SK-N-SH treated with all-trans-retinoic acid at 6 μM for 48 hours (cell line): ENCODE data around the gene CDCA7L.
"Not testable (repeated sequence)": the region's sequence is repeated elsewhere in the genome, so short reads cannot be mapped to it uniquely, and the experiment has no call there.

Experiments used
- ATAC-seq: fragments of 200-7000 bp; cut with Tn5 transposase; 3 replicates; pipeline ENCODE4 v1.9.1; 2020; ENCODE audit warnings: mild to moderate bottlenecking, moderate library complexity
- ARNTL ChIP-seq: fragments of 450-650 bp; formaldehyde crosslinking; IDR thresholded peaks from 2 replicates; pipeline ENCODE4 v1.5.0; 2020; ENCODE audit warnings: low read depth, mild to moderate bottlenecking, moderate library complexity, borderline replicate concordance
- BACH2 ChIP-seq: fragments of 250-450 bp; sonication (Bioruptor Pico); IDR thresholded peaks from 2 replicates; pipeline ENCODE4 v1.9.0; 2021; ENCODE audit warnings: mild to moderate bottlenecking, borderline replicate concordance
- ESRRG ChIP-seq: fragments of 250-450 bp; sonication (Bioruptor Pico); IDR thresholded peaks from 2 replicates; pipeline ENCODE4 v1.6.1; 2021; ENCODE audit warnings: mild to moderate bottlenecking
- GLIS3 ChIP-seq: fragments of 250-450 bp; sonication (Bioruptor Pico); IDR thresholded peaks from 2 replicates; pipeline ENCODE4 v1.5.0; 2020; ENCODE audit warnings: mild to moderate bottlenecking, moderate library complexity
- ISL1 ChIP-seq: fragments of 250-450 bp; sonication (Bioruptor Pico); IDR thresholded peaks from 2 replicates; pipeline ENCODE4 v2.1.2; 2022; ENCODE audit warnings: mild to moderate bottlenecking, moderate library complexity
- OSR1 ChIP-seq: fragments of 250-450 bp; sonication (Bioruptor Pico); IDR thresholded peaks from 2 replicates; pipeline ENCODE4 v1.8.0; 2022; ENCODE audit warnings: moderate library complexity, mild to moderate bottlenecking, inconsistent platforms
- PPARA ChIP-seq: fragments of 250-450 bp; sonication (Bioruptor Pico); IDR thresholded peaks from 2 replicates; pipeline ENCODE4 v1.5.0; 2020; ENCODE audit warnings: mild to moderate bottlenecking, borderline replicate concordance
- SNAI2 ChIP-seq: fragments of 250-450 bp; sonication (Bioruptor Pico); IDR thresholded peaks from 2 replicates; pipeline ENCODE4 v1.5.0; 2020; ENCODE audit warnings: mild to moderate bottlenecking, moderate library complexity
- TCF4 ChIP-seq: fragments of 250-450 bp; sonication (Bioruptor Pico); IDR thresholded peaks from 2 replicates; pipeline ENCODE4 v1.8.0; 2021; ENCODE audit warnings: mild to moderate bottlenecking, moderate library complexity, borderline replicate concordance
- TOX ChIP-seq: fragments of 250-450 bp; sonication (Bioruptor Pico); IDR thresholded peaks from 2 replicates; pipeline ENCODE4 v1.8.0; 2021; ENCODE audit warnings: mild to moderate bottlenecking, moderate library complexity, borderline replicate concordance
- ZC3H10 ChIP-seq: fragments of 250-450 bp; sonication (Bioruptor Pico); IDR thresholded peaks from 2 replicates; pipeline ENCODE4 v1.5.1; 2021; ENCODE audit warnings: mild to moderate bottlenecking, moderate library complexity
- ZFP3 ChIP-seq: fragments of 250-450 bp; sonication (Bioruptor Pico); IDR thresholded peaks from 2 replicates; pipeline ENCODE4 v1.5.0; 2020; ENCODE audit warnings: mild to moderate bottlenecking, moderate library complexity
- ZFP30 ChIP-seq: fragments of 450-650 bp; formaldehyde crosslinking; IDR thresholded peaks from 2 replicates; pipeline ENCODE4 v1.5.0; 2022; ENCODE audit warnings: mild to moderate bottlenecking, moderate library complexity
- ZNF565 ChIP-seq: fragments of 450-650 bp; formaldehyde crosslinking; conservative IDR thresholded peaks from 2 replicates; pipeline ENCODE4 v1.5.0; 2020; ENCODE audit warnings: low read depth, mild to moderate bottlenecking, moderate library complexity
- ZNF70 ChIP-seq: fragments of 450-650 bp; formaldehyde crosslinking; IDR thresholded peaks from 2 replicates; pipeline ENCODE4 v1.5.0; 2020; ENCODE audit warnings: mild to moderate bottlenecking, moderate library complexity
- ZNF8 ChIP-seq: fragments of 450-650 bp; formaldehyde crosslinking; IDR thresholded peaks from 2 replicates; pipeline ENCODE4 v1.5.0; 2020; ENCODE audit warnings: mild to moderate bottlenecking, moderate library complexity
- TF ChIP-seq, protein P1 (sequence below): fragments of 250-450 bp; sonication (Bioruptor Pico); IDR thresholded peaks from 2 replicates; pipeline ENCODE4 v1.5.1; 2021; ENCODE audit warnings: mild to moderate bottlenecking, moderate library complexity
- TF ChIP-seq, protein P2 (sequence below): fragments of 250-450 bp; sonication (Bioruptor Pico); IDR thresholded peaks from 2 replicates; pipeline ENCODE4 v1.8.0; 2021; ENCODE audit warnings: low read depth, mild to moderate bottlenecking, moderate library complexity, borderline replicate concordance
- TF ChIP-seq, protein P3 (sequence below): fragments of 250-450 bp; sonication (Bioruptor Pico); IDR thresholded peaks from 2 replicates; pipeline ENCODE4 v1.5.1; 2020; ENCODE audit warnings: low read depth, mild to moderate bottlenecking, moderate library complexity
- TF ChIP-seq, protein P4 (sequence below): fragments of 250-450 bp; sonication (Bioruptor Pico); IDR thresholded peaks from 2 replicates; pipeline ENCODE4 v1.5.0; 2020; ENCODE audit warnings: mild to moderate bottlenecking, moderate library complexity

The CDCA7L gene

DNA sequence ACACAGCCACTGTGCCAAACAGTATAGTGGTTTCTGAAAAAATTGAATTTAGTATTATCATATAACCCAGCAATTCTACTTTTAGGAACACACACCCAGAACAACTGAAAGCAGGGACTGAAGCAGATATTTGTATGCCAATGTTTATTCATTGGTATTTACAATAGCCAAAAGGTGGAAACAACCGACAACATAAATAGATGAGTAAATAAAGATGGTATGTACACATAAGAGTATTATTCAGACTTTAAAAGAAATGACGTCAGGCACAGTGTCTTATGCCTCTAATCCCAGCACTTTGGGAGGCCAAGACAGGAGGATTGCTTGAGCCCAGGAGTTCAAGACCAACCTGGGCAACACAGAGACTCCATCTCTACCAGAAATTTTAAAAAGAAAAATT lies 7.2 kb downstream of the CDCA7L start:
- no peak for ATAC-seq
- TF ChIP-seq, protein P1, sequence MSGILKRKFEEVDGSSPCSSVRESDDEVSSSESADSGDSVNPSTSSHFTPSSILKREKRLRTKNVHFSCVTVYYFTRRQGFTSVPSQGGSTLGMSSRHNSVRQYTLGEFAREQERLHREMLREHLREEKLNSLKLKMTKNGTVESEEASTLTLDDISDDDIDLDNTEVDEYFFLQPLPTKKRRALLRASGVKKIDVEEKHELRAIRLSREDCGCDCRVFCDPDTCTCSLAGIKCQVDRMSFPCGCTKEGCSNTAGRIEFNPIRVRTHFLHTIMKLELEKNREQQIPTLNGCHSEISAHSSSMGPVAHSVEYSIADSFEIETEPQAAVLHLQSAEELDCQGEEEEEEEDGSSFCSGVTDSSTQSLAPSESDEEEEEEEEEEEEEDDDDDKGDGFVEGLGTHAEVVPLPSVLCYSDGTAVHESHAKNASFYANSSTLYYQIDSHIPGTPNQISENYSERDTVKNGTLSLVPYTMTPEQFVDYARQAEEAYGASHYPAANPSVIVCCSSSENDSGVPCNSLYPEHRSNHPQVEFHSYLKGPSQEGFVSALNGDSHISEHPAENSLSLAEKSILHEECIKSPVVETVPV = no peak
- TF ChIP-seq, protein P2, sequence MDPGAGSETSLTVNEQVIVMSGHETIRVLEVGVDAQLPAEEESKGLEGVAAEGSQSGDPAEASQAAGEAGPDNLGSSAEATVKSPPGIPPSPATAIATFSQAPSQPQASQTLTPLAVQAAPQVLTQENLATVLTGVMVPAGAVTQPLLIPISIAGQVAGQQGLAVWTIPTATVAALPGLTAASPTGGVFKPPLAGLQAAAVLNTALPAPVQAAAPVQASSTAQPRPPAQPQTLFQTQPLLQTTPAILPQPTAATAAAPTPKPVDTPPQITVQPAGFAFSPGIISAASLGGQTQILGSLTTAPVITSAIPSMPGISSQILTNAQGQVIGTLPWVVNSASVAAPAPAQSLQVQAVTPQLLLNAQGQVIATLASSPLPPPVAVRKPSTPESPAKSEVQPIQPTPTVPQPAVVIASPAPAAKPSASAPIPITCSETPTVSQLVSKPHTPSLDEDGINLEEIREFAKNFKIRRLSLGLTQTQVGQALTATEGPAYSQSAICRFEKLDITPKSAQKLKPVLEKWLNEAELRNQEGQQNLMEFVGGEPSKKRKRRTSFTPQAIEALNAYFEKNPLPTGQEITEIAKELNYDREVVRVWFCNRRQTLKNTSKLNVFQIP = no peak
- TF ChIP-seq ZNF565 (CRISPR knock-in tag) = no peak
- TF ChIP-seq TOX = no peak
- no peak for TF ChIP-seq PPARA (CRISPR knock-in tag)
- TF ChIP-seq ZC3H10 (CRISPR knock-in tag) = no peak
- TF ChIP-seq, protein P3, sequence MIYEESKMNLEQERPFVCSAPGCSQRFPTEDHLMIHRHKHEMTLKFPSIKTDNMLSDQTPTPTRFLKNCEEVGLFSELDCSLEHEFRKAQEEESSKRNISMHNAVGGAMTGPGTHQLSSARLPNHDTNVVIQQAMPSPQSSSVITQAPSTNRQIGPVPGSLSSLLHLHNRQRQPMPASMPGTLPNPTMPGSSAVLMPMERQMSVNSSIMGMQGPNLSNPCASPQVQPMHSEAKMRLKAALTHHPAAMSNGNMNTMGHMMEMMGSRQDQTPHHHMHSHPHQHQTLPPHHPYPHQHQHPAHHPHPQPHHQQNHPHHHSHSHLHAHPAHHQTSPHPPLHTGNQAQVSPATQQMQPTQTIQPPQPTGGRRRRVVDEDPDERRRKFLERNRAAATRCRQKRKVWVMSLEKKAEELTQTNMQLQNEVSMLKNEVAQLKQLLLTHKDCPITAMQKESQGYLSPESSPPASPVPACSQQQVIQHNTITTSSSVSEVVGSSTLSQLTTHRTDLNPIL = no peak
- TF ChIP-seq ZFP30 (CRISPR knock-in tag) = no peak
- no peak for TF ChIP-seq ISL1
- no peak for TF ChIP-seq ZNF8 (CRISPR knock-in tag)
- no peak for TF ChIP-seq ZFP3 (CRISPR knock-in tag)
- TF ChIP-seq, protein P4, sequence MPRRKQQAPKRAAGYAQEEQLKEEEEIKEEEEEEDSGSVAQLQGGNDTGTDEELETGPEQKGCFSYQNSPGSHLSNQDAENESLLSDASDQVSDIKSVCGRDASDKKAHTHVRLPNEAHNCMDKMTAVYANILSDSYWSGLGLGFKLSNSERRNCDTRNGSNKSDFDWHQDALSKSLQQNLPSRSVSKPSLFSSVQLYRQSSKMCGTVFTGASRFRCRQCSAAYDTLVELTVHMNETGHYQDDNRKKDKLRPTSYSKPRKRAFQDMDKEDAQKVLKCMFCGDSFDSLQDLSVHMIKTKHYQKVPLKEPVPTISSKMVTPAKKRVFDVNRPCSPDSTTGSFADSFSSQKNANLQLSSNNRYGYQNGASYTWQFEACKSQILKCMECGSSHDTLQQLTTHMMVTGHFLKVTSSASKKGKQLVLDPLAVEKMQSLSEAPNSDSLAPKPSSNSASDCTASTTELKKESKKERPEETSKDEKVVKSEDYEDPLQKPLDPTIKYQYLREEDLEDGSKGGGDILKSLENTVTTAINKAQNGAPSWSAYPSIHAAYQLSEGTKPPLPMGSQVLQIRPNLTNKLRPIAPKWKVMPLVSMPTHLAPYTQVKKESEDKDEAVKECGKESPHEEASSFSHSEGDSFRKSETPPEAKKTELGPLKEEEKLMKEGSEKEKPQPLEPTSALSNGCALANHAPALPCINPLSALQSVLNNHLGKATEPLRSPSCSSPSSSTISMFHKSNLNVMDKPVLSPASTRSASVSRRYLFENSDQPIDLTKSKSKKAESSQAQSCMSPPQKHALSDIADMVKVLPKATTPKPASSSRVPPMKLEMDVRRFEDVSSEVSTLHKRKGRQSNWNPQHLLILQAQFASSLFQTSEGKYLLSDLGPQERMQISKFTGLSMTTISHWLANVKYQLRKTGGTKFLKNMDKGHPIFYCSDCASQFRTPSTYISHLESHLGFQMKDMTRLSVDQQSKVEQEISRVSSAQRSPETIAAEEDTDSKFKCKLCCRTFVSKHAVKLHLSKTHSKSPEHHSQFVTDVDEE (CRISPR knock-in tag) = no peak
- TF ChIP-seq BACH2 (CRISPR knock-in tag) = no peak
- no peak for TF ChIP-seq ESRRG (CRISPR knock-in tag)
- TF ChIP-seq TCF4 = no peak
- TF ChIP-seq ZNF70 (CRISPR knock-in tag) = no peak
- TF ChIP-seq ARNTL = no peak
- no peak for TF ChIP-seq OSR1 (CRISPR knock-in tag)

DNA sequence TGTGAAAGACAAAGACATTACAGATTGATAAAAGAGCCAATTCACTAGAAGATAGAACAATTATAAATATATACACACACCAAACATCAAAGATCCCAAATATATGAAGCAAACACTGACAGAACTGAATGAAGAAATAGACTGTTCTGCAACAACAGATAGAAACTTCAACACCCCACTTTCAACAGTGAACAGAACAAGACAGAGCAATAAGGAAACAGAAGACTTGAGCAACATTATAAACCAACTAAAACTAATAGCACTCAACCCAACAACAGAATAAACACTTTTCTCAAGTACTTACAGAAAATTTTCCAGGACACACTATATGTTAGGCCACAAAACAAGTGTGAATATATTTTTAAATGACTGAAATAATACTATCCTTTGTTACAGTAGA lies 10.9 kb downstream of the CDCA7L start:
- ATAC-seq = no peak
- no peak for TF ChIP-seq TCF4
- no peak for TF ChIP-seq ZFP3 (CRISPR knock-in tag)
- TF ChIP-seq, protein P1 = no peak
- TF ChIP-seq PPARA (CRISPR knock-in tag) = no peak
- TF ChIP-seq OSR1 (CRISPR knock-in tag) = no peak
- no peak for TF ChIP-seq ZNF565 (CRISPR knock-in tag)
- no peak for TF ChIP-seq SNAI2 (CRISPR knock-in tag)
- TF ChIP-seq, protein P4 (CRISPR knock-in tag) = no peak
- no peak for TF ChIP-seq ZNF8 (CRISPR knock-in tag)
- TF ChIP-seq ISL1 = no peak
- no peak for TF ChIP-seq GLIS3 (CRISPR knock-in tag)
- TF ChIP-seq, protein P2 = no peak

DNA sequence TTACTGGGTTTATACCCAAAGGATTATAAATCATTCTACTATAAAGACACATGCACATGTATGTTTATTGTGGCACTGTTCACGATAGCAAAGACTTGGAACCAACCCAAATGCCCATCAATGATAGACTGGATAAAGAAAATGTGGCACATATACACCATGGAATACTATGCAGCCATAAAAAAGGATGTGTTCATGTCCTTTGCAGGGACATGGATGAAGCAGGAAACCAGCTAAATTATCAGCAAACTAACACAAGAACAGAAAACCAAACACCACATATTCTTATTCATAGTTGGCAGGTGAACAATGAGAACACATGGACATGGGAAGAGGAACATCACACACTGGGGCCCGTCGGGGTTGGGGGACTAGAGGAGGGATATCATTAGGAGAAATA lies 12.4 kb downstream of the CDCA7L start:
- ATAC-seq = not testable (repeated sequence)
